HG03064 (cell line): Measurements from ENCODE around the gene ABTB1.
"Not testable (repeated sequence)": the region's sequence is repeated elsewhere in the genome, so short reads cannot be mapped to it uniquely, and the experiment has no call there.

Experiments
- ATAC-seq: cut with Tn5 transposase; IDR thresholded peaks from one replicate; pipeline ENCODE4 v1.9.1; 2021; ENCODE audit warnings: low read depth; ENCODE audit not compliant: unreplicated experiment

Gene ABTB1

GRCh38 chr3:127647166-127647844, 25.4 kb upstream of the ABTB1 start:
- ATAC-seq, result no peak

- ATAC-seq, result no peak
These were observed 24.9 kb upstream of the ABTB1 start for GRCh38 chr3:127647845-127648204.

GRCh38 chr3:127650236-127650635, 22.5 kb upstream of the ABTB1 start:
- ATAC-seq, result no peak

GRCh38 chr3:127651516-127652172, 21.1 kb upstream of the ABTB1 start:
- ATAC-seq, result no peak

- no peak for ATAC-seq
These were observed 20.3 kb upstream of the ABTB1 start for GRCh38 chr3:127652246-127652995.

- no peak for ATAC-seq
These were observed 18.4 kb upstream of the ABTB1 start for GRCh38 chr3:127654374-127654773.

GRCh38 chr3:127654993-127655392, 17.8 kb upstream of the ABTB1 start:
- ATAC-seq, result not testable (repeated sequence)

GRCh38 chr3:127655641-127656040, 17.1 kb upstream of the ABTB1 start:
- ATAC-seq, result no peak

- ATAC-seq, result no peak
These were observed 15.8 kb upstream of the ABTB1 start for GRCh38 chr3:127656906-127657305.

GRCh38 chr3:127658234-127658633, 14.5 kb upstream of the ABTB1 start:
- ATAC-seq, result no peak

GRCh38 chr3:127660621-127661251, 12.0 kb upstream of the ABTB1 start:
- ATAC-seq, result no peak

- ATAC-seq, result no peak
These were observed 11.2 kb upstream of the ABTB1 start for GRCh38 chr3:127661600-127661999.

- ATAC-seq, result no peak
These were observed 10.7 kb upstream of the ABTB1 start for GRCh38 chr3:127662001-127662469.

GRCh38 chr3:127663151-127663550, 9.6 kb upstream of the ABTB1 start:
- no peak for ATAC-seq

- no peak for ATAC-seq
These were observed 7.6 kb upstream of the ABTB1 start for GRCh38 chr3:127665165-127665564.

- ATAC-seq, result no peak
These were observed 7.2 kb upstream of the ABTB1 start for GRCh38 chr3:127665586-127665985.

GRCh38 chr3:127666676-127667075, 6.1 kb upstream of the ABTB1 start:
- ATAC-seq, result no peak

- no peak for ATAC-seq
These were observed 5.6 kb upstream of the ABTB1 start for GRCh38 chr3:127667119-127667681.

- no peak for ATAC-seq
These were observed 3.8 kb upstream of the ABTB1 start for GRCh38 chr3:127668906-127669305.

- no peak for ATAC-seq
These were observed 3.1 kb upstream of the ABTB1 start for GRCh38 chr3:127669541-127670228.
